HepG2 (cell line): ENCODE data around the gene LSM2. TPM values are rescaled to one million over a fixed set of nuclear protein-coding genes. Genes with fewer than 3 reads are reported as not detected.

Experiments used
- CENPT ChIP-seq: sonication (generic); formaldehyde crosslinking; IDR thresholded peaks from 2 replicates; pipeline ENCODE4 v1.8.0; 2022; ENCODE audit warnings: low read depth, mild to moderate bottlenecking, moderate library complexity, missing genetic modification reagents
- CENPX ChIP-seq: sonication (generic); formaldehyde crosslinking; IDR thresholded peaks from 2 replicates; pipeline ENCODE4 v1.9.0; 2021; ENCODE audit warnings: mild to moderate bottlenecking, missing genetic modification reagents, moderate library complexity
- CHD2 ChIP-seq: IDR thresholded peaks from 2 replicates; pipeline ENCODE4 v1.6.1; 2011; ENCODE audit warnings: low read depth, low read length, improper control_type of control experiment
- HOXA5 ChIP-seq: sonication (generic); formaldehyde crosslinking; IDR thresholded peaks from 2 replicates; pipeline ENCODE4 v1.4.0; 2020; ENCODE audit warnings: missing genetic modification reagents
- JUN ChIP-seq: sonication (generic); formaldehyde crosslinking; IDR thresholded peaks from 2 replicates; pipeline ENCODE4 v1.4.0; 2020; ENCODE audit warnings: mild to moderate bottlenecking, missing genetic modification reagents
- MAZ ChIP-seq, 2 experiments: sonication (generic) in 1 of 2; formaldehyde crosslinking in 1 of 2; IDR thresholded peaks; 2 replicates each; pipeline versions ENCODE4 v1.5.0 to v1.6.1; 2012 to 2020; ENCODE audit warnings: low read depth in 2 of 2, mild to moderate bottlenecking in 2 of 2, borderline replicate concordance in 1 of 2, improper control_type of control experiment in 1 of 2, low read length in 1 of 2, missing genetic modification reagents in 1 of 2, moderate library complexity in 1 of 2
- MIXL1 ChIP-seq: IDR thresholded peaks from 2 replicates; pipeline ENCODE4 v1.6.1; 2016
- NRL ChIP-seq: sonication (generic); formaldehyde crosslinking; IDR thresholded peaks from 2 replicates; pipeline ENCODE4 v1.5.0; 2020; ENCODE audit warnings: missing genetic modification reagents, mild to moderate bottlenecking, moderate library complexity, borderline replicate concordance
- PAF1 ChIP-seq: IDR thresholded peaks from 2 replicates; pipeline ENCODE4 v1.6.1; 2016; ENCODE audit warnings: missing genetic modification reagents, missing compliant biosample characterization
- RARG ChIP-seq: sonication (generic); formaldehyde crosslinking; IDR thresholded peaks from 2 replicates; pipeline ENCODE4 v1.4.0; 2020; ENCODE audit warnings: low read depth, mild to moderate bottlenecking, missing genetic modification reagents
- SKI ChIP-seq: fragments of 450-650 bp; IDR thresholded peaks from one replicate; pipeline ENCODE4 v1.6.1; 2018; ENCODE audit warnings: mild to moderate bottlenecking; ENCODE audit not compliant: partially characterized antibody
- YEATS2 ChIP-seq: sonication (generic); formaldehyde crosslinking; IDR thresholded peaks from 2 replicates; pipeline ENCODE4 v1.4.0; 2020; ENCODE audit warnings: missing genetic modification reagents, borderline replicate concordance
- ZNF335 ChIP-seq: sonication (generic); formaldehyde crosslinking; IDR thresholded peaks from 2 replicates; pipeline ENCODE4 v1.4.0; 2020; ENCODE audit warnings: missing genetic modification reagents
- ZNF382 ChIP-seq: sonication (generic); formaldehyde crosslinking; IDR thresholded peaks from 2 replicates; pipeline ENCODE4 v1.5.0; 2020; ENCODE audit warnings: missing genetic modification reagents, mild to moderate bottlenecking, borderline replicate concordance
- ZNF629 ChIP-seq: sonication (generic); formaldehyde crosslinking; conservative IDR thresholded peaks from 2 replicates; pipeline ENCODE4 v1.5.0; 2020; ENCODE audit warnings: missing genetic modification reagents
- ZNF670 ChIP-seq: sonication (generic); formaldehyde crosslinking; IDR thresholded peaks from 2 replicates; pipeline ENCODE4 v1.8.0; 2022; ENCODE audit warnings: mild to moderate bottlenecking, missing genetic modification reagents, borderline replicate concordance
- ZNF770 ChIP-seq: sonication (generic); formaldehyde crosslinking; IDR thresholded peaks from 2 replicates; pipeline ENCODE4 v1.5.0; 2020; ENCODE audit warnings: mild to moderate bottlenecking, missing genetic modification reagents
- polyA plus RNA-seq, 8 experiments: library from polyadenylated mRNA; depleted of rRNA in 3 of 8; stranded (reverse) in 7 of 8; unstranded in 1 of 8; fragments of >200 nt; fragmentation: Illumina TruSeq in 4 of 8; extraction: Trizol in 4 of 8; gene quantifications; 2 replicates each; pipeline versions ENCODE4 v1.2.1 to v1.2.3, GENCODE V29; 2011 to 2016; ENCODE audit warnings: low read depth in 4 of 8, missing spikeins in 1 of 8, mixed read lengths in 1 of 8; ENCODE audit not compliant: insufficient read depth in 1 of 8
- total RNA-seq, 5 experiments: library from RNA; depleted of rRNA; stranded (reverse); fragments of >200 nt; fragmentation: Illumina TruSeq; extraction: Trizol; gene quantifications; 2 replicates each; pipeline ENCODE4 v1.2.3, GENCODE V29; 2016; ENCODE audit warnings: low read depth in 1 of 5
- TF ChIP-seq, protein P1 (sequence below): sonication (generic); formaldehyde crosslinking; IDR thresholded peaks from 2 replicates; pipeline ENCODE4 v1.9.0; 2021; ENCODE audit warnings: missing genetic modification reagents, mild to moderate bottlenecking, borderline replicate concordance
- TF ChIP-seq, protein P2 (sequence below): IDR thresholded peaks from 2 replicates; pipeline ENCODE4 v1.6.1; 2016; ENCODE audit warnings: control low read depth
- TF ChIP-seq, protein P3 (sequence below): IDR thresholded peaks from 2 replicates; pipeline ENCODE4 v1.6.1; 2012; ENCODE audit warnings: low read depth, low read length, improper control_type of control experiment
- TF ChIP-seq, protein P4 (sequence below): IDR thresholded peaks from 2 replicates; pipeline ENCODE4 v1.6.1; 2016; ENCODE audit warnings: mild to moderate bottlenecking

Gene LSM2
- total and polyA plus RNA-seq, 2 of the 13 experiments (the other 11 are each of a cell fraction or from before 2014, with no cell fraction given) = 69.4 to 90.5 TPM

DNA sequence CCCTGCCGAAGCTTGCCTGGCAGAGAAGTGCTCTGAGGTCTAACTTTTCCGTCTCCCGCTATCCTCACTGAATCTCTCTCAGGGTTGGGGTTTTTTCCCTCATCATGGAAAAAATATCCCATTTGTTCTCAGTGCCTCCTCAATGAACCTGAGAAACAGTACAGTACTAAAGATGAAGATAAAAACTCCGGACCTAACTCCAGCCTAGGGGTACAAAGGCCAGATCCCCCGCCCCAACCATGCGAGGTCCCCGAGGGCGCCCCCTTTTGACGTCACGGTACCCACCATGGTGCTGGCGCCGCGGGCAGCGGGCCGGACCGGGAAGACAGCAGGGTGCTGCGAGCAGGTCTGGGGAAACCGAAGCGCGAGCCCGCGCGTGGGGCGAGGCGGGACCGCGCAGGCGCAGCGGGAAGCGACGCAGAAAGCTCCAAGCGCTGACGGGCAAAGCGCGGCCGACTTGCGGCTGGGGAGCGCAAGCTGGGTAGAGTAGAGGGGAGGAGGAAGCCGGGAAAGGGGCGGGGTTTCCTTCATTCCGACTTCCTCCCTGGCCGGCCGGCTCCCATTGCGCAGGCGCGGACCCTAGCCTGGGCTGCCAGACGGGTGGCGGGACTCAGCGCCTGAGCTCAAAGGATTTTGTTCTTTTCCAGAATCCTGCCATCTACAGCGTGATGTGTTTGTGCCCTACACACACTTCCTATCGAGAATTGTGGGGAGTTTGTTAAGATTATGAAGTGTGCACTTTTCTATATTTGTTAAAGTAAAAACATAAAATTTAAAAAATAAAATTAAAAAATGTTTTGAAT lies at the start of gene LSM2 (continued):
- TF ChIP-seq CENPT (CRISPR knock-in tag) (no peak; the same call in 1 of the 2 replicates), PAF1 (no peak), YEATS2 (CRISPR knock-in tag) (peak; percentile 95), ZNF770 (CRISPR knock-in tag) (peak; percentile 58; the same call in 1 of the 2 replicates), CENPX (CRISPR knock-in tag) (no peak), ZNF670 (CRISPR knock-in tag) (peak; percentile 87; the same call in 1 of the 2 replicates), JUN (CRISPR knock-in tag) (peak; percentile 87), ZNF335 (peak; percentile 99), ZNF382 (CRISPR knock-in tag) (no peak), NRL (CRISPR knock-in tag) (peak; percentile 92), ZNF629 (CRISPR knock-in tag) (peak; percentile 46; the same call in 1 of the 2 replicates), RARG (no peak), SKI (peak; percentile 84), MIXL1 (CRISPR knock-in tag) (peak; percentile 41; the same call in 1 of the 2 replicates), MAZ (IDR thresholded peaks at IDR 0.05; ENCODE audit: borderline replicate concordance, low read depth, low read length) (peak; percentile 84; the same call in 1 of the 2 replicates), MAZ (CRISPR knock-in tag; IDR thresholded peaks at IDR 0.05; ENCODE audit: low read depth) (peak; percentile 95), HOXA5 (CRISPR knock-in tag) (no peak; the same call in 1 of the 2 replicates), CHD2 (no peak)
- TF ChIP-seq, protein P1, sequence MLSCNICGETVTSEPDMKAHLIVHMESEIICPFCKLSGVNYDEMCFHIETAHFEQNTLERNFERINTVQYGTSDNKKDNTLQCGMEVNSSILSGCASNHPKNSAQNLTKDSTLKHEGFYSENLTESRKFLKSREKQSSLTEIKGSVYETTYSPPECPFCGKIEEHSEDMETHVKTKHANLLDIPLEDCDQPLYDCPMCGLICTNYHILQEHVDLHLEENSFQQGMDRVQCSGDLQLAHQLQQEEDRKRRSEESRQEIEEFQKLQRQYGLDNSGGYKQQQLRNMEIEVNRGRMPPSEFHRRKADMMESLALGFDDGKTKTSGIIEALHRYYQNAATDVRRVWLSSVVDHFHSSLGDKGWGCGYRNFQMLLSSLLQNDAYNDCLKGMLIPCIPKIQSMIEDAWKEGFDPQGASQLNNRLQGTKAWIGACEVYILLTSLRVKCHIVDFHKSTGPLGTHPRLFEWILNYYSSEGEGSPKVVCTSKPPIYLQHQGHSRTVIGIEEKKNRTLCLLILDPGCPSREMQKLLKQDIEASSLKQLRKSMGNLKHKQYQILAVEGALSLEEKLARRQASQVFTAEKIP (CRISPR knock-in tag) = no peak
- TF ChIP-seq, protein P2, sequence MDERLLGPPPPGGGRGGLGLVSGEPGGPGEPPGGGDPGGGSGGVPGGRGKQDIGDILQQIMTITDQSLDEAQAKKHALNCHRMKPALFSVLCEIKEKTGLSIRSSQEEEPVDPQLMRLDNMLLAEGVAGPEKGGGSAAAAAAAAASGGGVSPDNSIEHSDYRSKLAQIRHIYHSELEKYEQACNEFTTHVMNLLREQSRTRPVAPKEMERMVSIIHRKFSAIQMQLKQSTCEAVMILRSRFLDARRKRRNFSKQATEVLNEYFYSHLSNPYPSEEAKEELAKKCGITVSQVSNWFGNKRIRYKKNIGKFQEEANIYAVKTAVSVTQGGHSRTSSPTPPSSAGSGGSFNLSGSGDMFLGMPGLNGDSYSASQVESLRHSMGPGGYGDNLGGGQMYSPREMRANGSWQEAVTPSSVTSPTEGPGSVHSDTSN (CRISPR knock-in tag) = no peak
- TF ChIP-seq, protein P3, sequence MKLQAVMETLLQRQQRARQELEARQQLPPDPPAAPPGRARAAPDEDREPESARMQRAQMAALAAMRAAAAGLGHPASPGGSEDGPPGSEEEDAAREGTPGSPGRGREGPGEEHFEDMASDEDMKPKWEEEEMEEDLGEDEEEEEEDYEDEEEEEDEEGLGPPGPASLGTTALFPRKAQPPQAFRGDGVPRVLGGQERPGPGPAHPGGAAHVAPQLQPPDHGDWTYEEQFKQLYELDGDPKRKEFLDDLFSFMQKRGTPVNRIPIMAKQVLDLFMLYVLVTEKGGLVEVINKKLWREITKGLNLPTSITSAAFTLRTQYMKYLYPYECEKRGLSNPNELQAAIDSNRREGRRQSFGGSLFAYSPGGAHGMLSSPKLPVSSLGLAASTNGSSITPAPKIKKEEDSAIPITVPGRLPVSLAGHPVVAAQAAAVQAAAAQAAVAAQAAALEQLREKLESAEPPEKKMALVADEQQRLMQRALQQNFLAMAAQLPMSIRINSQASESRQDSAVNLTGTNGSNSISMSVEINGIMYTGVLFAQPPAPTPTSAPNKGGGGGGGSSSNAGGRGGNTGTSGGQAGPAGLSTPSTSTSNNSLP = no peak
- TF ChIP-seq, protein P4, sequence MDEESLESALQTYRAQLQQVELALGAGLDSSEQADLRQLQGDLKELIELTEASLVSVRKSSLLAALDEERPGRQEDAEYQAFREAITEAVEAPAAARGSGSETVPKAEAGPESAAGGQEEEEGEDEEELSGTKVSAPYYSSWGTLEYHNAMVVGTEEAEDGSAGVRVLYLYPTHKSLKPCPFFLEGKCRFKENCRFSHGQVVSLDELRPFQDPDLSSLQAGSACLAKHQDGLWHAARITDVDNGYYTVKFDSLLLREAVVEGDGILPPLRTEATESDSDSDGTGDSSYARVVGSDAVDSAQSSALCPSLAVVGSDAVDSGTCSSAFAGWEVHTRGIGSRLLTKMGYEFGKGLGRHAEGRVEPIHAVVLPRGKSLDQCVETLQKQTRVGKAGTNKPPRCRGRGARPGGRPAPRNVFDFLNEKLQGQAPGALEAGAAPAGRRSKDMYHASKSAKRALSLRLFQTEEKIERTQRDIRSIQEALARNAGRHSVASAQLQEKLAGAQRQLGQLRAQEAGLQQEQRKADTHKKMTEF (CRISPR knock-in tag) = peak; percentile 97
